Hematopoietic multipotent progenitor cell treated with erythropoietin and hydrocortisone succinate and interleukin-3 and kit ligand, for 8 days (in vitro differentiated cells): ENCODE data around the gene MED12L.
"Not testable (repeated sequence)": the region's sequence is repeated elsewhere in the genome, so short reads cannot be mapped to it uniquely, and the experiment has no call there.

Experiments
- DNase-seq: peaks from one replicate; pipeline ENCODE4 v3.0.0-alpha.2; 2015

The MED12L gene, protein sequence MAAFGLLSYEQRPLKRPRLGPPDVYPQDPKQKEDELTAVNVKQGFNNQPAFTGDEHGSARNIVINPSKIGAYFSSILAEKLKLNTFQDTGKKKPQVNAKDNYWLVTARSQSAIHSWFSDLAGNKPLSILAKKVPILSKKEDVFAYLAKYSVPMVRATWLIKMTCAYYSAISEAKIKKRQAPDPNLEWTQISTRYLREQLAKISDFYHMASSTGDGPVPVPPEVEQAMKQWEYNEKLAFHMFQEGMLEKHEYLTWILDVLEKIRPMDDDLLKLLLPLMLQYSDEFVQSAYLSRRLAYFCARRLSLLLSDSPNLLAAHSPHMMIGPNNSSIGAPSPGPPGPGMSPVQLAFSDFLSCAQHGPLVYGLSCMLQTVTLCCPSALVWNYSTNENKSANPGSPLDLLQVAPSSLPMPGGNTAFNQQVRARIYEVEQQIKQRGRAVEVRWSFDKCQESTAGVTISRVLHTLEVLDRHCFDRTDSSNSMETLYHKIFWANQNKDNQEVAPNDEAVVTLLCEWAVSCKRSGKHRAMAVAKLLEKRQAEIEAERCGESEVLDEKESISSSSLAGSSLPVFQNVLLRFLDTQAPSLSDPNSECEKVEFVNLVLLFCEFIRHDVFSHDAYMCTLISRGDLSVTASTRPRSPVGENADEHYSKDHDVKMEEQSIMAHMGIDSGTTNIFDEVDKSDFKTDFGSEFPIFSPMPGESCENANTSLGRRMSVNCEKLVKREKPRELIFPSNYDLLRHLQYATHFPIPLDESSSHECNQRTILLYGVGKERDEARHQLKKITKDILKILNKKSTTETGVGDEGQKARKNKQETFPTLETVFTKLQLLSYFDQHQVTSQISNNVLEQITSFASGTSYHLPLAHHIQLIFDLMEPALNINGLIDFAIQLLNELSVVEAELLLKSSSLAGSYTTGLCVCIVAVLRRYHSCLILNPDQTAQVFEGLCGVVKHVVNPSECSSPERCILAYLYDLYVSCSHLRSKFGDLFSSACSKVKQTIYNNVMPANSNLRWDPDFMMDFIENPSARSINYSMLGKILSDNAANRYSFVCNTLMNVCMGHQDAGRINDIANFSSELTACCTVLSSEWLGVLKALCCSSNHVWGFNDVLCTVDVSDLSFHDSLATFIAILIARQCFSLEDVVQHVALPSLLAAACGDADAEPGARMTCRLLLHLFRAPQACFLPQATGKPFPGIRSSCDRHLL (N-terminal part only)

GRCh38 chr3:151085227-151085888 is at the start of gene MED12L:
MED12L (plus strand) TSS chr3:151085664; CDS start chr3:151086927, 1,263 bp downstream.
- DNase-seq, result peak; percentile 77

GRCh38 chr3:151037746-151038477 is 47.6 kb upstream of the MED12L start:
- DNase-seq, result no peak

GRCh38 chr3:151044706-151045105 is 40.8 kb upstream of the MED12L start:
- DNase-seq, result no peak

DNA sequence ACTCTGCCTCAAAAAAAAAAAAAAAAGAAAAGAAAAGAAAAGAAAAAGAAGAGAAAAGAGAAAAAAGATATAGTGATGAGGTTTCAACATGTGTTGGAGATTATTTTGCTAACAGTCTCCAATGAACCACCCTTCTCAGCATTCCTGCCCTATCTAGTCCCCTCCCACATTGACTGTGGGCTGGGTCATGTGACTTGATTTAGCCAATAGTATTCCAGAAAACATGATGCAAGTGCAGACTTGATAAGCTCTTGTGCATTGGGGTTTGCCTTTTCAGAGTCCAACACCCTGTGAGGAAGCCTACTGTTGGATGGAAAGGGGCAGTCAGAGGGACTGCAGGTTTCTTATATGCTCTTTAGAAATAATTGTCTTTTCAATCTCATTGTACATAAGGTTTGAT is 37.8 kb upstream of the MED12L start:
- peak; percentile 80 for DNase-seq

- DNase-seq, result no peak
Measured at GRCh38 chr3:151051533-151051932, 33.9 kb upstream of the MED12L start.

DNA sequence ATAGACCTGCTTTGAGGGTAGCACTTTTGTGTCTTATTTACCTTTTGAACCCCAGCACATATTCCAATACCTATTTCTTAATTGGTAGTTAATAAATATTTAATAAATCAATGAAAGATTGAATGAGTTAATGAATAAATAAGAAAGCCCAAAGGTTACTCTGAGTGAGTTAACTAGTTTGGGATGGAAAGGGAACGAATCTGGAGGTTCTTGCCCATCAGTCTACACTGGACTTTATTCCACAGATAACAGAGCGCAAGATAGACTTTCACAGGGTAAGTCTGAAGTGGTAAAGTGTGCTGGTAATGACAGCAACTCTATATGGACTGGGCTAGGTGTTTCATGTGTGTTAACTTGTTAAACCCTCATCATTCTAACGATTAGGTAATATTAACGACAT is 33.1 kb upstream of the MED12L start:
- no peak for DNase-seq

DNA sequence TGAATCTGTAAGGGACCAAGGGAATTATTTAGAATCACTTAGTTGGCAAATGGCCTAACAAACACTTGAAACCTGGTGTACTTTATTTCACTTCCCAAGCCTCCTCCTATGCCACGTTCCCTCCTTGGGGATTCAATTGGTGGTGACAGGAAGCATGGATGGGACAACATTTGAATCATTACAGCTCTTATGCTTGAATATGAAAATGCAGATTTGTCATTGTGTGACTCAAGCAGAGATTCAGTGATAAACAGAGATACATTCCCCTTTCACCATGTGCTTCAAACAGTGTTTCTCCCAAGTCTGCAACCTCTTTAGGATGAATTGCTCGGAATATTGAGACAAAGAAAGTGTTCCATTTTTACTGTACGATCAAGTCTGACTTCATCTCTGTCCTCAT is 32.7 kb upstream of the MED12L start:
- no peak for DNase-seq

DNA sequence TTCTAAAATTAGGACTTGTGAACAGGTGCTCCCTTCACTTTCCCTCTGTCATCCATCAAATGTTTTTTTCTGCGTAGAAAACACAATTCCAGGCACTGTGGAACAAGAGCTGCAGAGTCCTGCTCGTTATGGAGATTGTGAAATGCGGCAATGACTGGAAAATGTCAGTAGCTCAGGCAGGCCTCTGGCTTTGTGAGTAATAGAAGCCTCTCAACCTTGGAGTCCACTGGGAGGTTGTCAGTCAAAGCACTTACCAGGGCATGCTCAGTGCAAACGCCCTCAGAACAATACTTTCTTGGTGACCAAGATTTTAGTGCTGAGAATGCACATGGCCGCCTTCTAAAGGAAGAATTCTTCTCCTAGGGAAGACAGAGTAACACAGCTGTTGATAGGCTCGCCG is 26.7 kb upstream of the MED12L start:
- no peak for DNase-seq

GRCh38 chr3:151062611-151063010 is 22.9 kb upstream of the MED12L start:
- DNase-seq, result no peak

DNA sequence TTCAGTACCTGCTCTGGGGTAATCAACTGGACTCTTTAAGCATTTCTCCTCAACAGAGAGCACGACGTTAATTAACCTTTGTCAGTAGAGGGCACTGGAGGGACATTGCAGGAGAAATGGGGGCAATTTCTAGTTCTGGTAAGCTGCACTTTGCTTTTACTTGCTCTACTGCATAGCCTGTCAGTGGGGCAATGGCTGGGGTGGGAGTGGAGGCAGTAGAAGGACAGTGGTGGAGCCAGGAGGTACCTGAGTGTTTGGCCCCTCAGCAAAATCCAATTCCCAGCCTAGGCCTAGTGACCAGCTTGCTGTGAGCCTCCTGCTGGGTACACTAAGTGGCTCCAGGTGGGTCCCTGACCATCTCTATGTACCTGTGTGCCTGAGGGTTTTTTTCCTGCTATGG is 18.3 kb upstream of the MED12L start:
- DNase-seq, result peak; percentile 83

DNA sequence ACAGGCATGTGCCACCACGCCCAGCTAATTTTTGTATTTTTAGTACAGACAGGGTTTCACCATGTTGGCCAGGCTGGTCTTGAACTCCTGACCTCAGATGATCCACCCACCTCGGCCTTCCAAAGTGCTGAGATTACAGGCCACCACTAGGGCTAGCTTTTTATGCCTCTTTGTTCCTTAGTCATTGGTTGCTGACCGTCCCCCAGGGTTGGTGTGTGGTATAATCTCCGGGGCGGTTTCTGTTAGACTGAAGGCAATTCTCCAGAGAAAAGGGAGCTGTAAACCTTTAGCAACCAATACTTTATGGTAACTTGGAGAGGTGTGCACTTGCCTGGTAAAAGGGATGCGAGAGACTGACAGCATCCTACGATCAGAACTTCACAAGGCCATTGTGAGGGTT is 12.6 kb upstream of the MED12L start:
- not testable (repeated sequence) for DNase-seq

- peak; percentile 87 for DNase-seq
Measured at GRCh38 chr3:151074256-151074655, 11.2 kb upstream of the MED12L start.

DNA sequence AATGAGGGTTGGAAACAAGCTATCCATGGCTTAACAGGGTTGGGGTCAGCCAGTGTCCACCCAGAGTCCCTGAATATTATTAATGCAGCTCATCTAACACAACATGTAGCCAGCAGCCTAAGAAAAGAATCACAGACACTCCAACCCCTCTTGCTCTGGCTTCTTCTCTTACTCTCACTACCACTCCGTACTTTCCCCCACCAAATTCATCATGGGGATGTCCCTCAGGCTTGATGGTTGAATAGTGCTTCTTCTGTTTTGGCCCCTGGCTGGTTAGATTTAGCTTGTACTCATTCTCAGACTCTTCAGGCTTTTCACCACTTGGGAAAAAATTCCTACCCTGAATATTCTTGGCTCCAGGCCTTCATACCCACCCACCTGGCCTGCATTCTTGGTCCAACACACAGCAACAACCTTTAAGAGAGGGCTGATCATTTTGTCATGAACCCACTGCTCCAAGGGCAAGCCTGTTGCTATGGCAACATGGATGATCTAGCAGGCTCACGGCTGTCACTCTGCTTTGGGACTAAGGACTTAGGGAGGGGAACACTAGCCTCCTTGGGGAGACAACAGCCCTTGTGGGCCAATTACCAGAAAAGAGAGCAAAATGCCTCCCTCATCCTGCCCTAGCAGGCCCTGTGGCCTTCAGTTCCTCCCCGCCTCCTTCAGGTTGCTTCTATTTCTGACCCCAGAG is 9.4 kb upstream of the MED12L start:
- no peak for DNase-seq

- DNase-seq, result no peak
Measured at GRCh38 chr3:151076626-151077025, 8.8 kb upstream of the MED12L start.

DNA sequence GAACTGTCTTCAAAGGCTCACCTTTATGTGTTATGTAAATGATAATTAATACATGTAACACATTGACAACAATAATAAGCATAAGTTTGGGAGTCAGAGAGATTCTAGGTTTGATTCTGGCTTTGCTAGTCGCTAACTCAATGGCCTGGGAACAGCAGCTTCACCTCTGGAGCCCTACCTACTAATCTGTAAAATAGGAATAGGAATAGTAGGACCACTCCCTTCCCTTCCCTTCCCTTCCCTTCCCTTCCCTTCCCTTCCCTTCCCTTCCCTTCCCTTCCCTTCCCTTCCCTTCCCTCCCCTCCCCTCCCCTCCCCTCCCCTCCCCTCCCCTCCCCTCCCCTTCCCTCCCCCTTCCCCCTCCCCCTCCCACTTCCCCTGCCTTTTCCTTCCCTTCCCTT is 4.4 kb upstream of the MED12L start:
- not testable (repeated sequence) for DNase-seq

DNA sequence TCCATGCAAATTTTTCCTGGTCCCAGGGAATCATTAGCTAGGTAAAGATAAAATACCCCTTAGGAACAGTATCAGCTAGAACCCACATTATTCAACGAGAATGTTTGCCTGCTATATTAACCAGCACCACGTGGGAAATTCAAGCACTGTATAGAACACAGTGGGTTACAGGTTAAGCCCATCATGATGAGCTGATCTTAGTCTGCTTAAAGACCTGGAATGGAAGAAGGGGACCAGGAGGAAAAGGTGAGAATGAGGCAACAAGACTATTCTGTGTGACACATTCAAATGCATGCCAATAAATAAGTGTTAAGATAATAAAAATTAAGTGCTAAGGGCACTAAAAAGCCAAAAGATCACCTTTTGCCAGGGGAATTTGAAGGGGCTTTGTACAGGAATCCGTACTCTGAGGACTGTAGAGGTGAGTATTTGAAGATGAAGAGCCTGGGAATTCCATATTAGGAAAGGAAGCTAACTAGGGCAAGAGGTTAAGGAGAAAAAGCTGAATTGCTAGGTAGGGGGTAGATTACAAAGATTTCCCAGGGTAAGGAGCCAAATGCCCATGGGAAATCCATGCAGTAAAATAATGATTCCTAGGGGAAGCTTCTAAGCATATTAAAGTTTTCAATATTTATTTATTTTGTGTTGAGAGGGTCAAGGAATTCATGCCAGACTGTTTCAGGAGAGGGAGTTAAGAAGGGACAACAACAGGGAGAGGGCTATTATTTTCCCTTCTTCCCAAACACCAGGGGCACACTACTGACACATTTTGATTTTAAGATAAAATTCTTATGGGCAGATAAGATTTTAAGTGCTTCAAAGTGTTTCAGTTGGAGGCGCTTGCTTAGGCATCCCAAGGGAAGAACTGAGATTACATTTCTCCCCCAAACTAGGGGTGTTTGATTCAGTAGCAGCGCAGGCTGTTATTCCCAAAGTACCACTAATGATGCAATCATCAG is 2.3 kb upstream of the MED12L start:
- no peak for DNase-seq

GRCh38 chr3:151084893-151085226 is 604 bp upstream of the MED12L start:
- no peak for DNase-seq

GRCh38 chr3:151085889-151086483 is 522 bp downstream of the MED12L start:
- DNase-seq, result no peak
